ENCODE measurements around the gene FBXL13.
"Not testable (repeated sequence)": the region's sequence is repeated elsewhere in the genome, so short reads cannot be mapped to it uniquely, and the experiment has no call there.

Gene FBXL13

GRCh38 chr7:103074519-103075336 lies at the start of gene FBXL13, which contains the start of gene ARMC10:
Gene FBXL13 (minus strand): TSS chr7:103074796.
Gene ARMC10 (plus strand): TSS chr7:103075140. CDS start chr7:103075273, 133 bp downstream.
- ATAC-seq (ENCODE audit: low read depth), result peak; percentile 84
- Mint-ChIP-seq H3K27ac (peak within 1 kb of the TSS; percentile 98), H3K27me3 (no peaks in the 10 kb centered on the region), H3K9me3 (no peaks in the 10 kb centered on the region), H3K4me1 (peaks cover 19% of the 10 kb centered on the region), H3K4me3 (peak within 1 kb of the TSS; percentile 97), H3K36me3 (peaks cover 4% of the 10 kb centered on the region)
- peak; percentile 93 to 94 for DNase-seq (ENCODE audit: low spot score in 2 of 2)

GRCh38 chr7:103123529-103123928 lies 48.9 kb upstream of the FBXL13 start:
- no peaks in the 10 kb centered on the region for H3K9me3 Mint-ChIP-seq
- peaks cover 7% of the 10 kb centered on the region for H3K4me1 Mint-ChIP-seq
- H3K4me3 Mint-ChIP-seq, result no peak overlapping the region
- peaks cover 38% of the 10 kb centered on the region for H3K36me3 Mint-ChIP-seq
- H3K27ac Mint-ChIP-seq, result no peak overlapping the region
- H3K27me3 Mint-ChIP-seq, result no peaks in the 10 kb centered on the region
- no peak for ATAC-seq (ENCODE audit: low read depth)
- no peak for DNase-seq (ENCODE audit: low spot score in 2 of 2)

- Mint-ChIP-seq H3K27ac (no peak overlapping the region), H3K9me3 (no peaks in the 10 kb centered on the region), H3K27me3 (no peaks in the 10 kb centered on the region), H3K4me1 (peaks cover 3% of the 10 kb centered on the region), H3K4me3 (no peak overlapping the region), H3K36me3 (peaks cover 29% of the 10 kb centered on the region)
- DNase-seq (ENCODE audit: low spot score in 2 of 2) (no peak), ATAC-seq (ENCODE audit: low read depth) (no peak)
Measured at GRCh38 chr7:103121641-103122040, 47.0 kb upstream of the FBXL13 start.

GRCh38 chr7:103120362-103120761 lies 45.8 kb upstream of the FBXL13 start:
- no peak overlapping the region for H3K4me3 Mint-ChIP-seq
- no peaks in the 10 kb centered on the region for H3K9me3 Mint-ChIP-seq
- peaks cover 24% of the 10 kb centered on the region for H3K36me3 Mint-ChIP-seq
- no peak for DNase-seq (ENCODE audit: low spot score in 2 of 2)
- peaks cover 3% of the 10 kb centered on the region for H3K4me1 Mint-ChIP-seq
- no peaks in the 10 kb centered on the region for H3K27me3 Mint-ChIP-seq
- no peak for ATAC-seq (ENCODE audit: low read depth)
- no peak overlapping the region for H3K27ac Mint-ChIP-seq

GRCh38 chr7:103119791-103120291 lies 45.2 kb upstream of the FBXL13 start:
- ATAC-seq (ENCODE audit: low read depth), result no peak
- Mint-ChIP-seq H3K9me3 (no peaks in the 10 kb centered on the region), H3K36me3 (peaks cover 24% of the 10 kb centered on the region), H3K4me3 (no peak overlapping the region), H3K27ac (no peak overlapping the region), H3K27me3 (no peaks in the 10 kb centered on the region), H3K4me1 (peaks cover 3% of the 10 kb centered on the region)
- DNase-seq (ENCODE audit: low spot score in 2 of 2), result no peak

GRCh38 chr7:103117465-103117864 lies 42.9 kb upstream of the FBXL13 start:
- peaks cover 1% of the 10 kb centered on the region for H3K9me3 Mint-ChIP-seq
- DNase-seq (ENCODE audit: low spot score in 2 of 2) (no peak), ATAC-seq (ENCODE audit: low read depth) (no peak)
- peaks cover 3% of the 10 kb centered on the region for H3K4me1 Mint-ChIP-seq
- peaks cover 30% of the 10 kb centered on the region for H3K36me3 Mint-ChIP-seq
- no peaks in the 10 kb centered on the region for H3K27me3 Mint-ChIP-seq
- H3K27ac Mint-ChIP-seq, result no peak overlapping the region
- H3K4me3 Mint-ChIP-seq, result no peak overlapping the region

- H3K27ac Mint-ChIP-seq, result no peak overlapping the region
- no peak for DNase-seq (ENCODE audit: low spot score in 2 of 2)
Measured at GRCh38 chr7:103116991-103117390, 42.4 kb upstream of the FBXL13 start.

GRCh38 chr7:103116511-103116910 lies 41.9 kb upstream of the FBXL13 start:
- Mint-ChIP-seq H3K4me1 (no peaks in the 10 kb centered on the region), H3K27ac (no peak overlapping the region), H3K4me3 (no peak overlapping the region), H3K27me3 (no peaks in the 10 kb centered on the region), H3K36me3 (peaks cover 31% of the 10 kb centered on the region), H3K9me3 (peaks cover 1% of the 10 kb centered on the region)
- DNase-seq (ENCODE audit: low spot score in 2 of 2) (no peak), ATAC-seq (ENCODE audit: low read depth) (no peak)

More at GRCh38 chr7:103116991-103117390, 42.4 kb upstream of the FBXL13 start:
- Mint-ChIP-seq H3K27me3 (no peaks in the 10 kb centered on the region), H3K9me3 (peaks cover 1% of the 10 kb centered on the region), H3K4me3 (no peak overlapping the region), H3K4me1 (peaks cover 3% of the 10 kb centered on the region), H3K36me3 (peaks cover 30% of the 10 kb centered on the region)
- ATAC-seq (ENCODE audit: low read depth), result no peak

- H3K27me3 Mint-ChIP-seq, result no peaks in the 10 kb centered on the region
- H3K9me3 Mint-ChIP-seq, result peaks cover 1% of the 10 kb centered on the region
- ATAC-seq (ENCODE audit: low read depth) (no peak), DNase-seq (ENCODE audit: low spot score in 2 of 2) (no peak)
- H3K4me3 Mint-ChIP-seq, result no peak overlapping the region
- peaks cover 32% of the 10 kb centered on the region for H3K36me3 Mint-ChIP-seq
- no peak overlapping the region for H3K27ac Mint-ChIP-seq
- peaks cover 2% of the 10 kb centered on the region for H3K4me1 Mint-ChIP-seq
Measured at GRCh38 chr7:103115771-103116170, 41.2 kb upstream of the FBXL13 start.

GRCh38 chr7:103114576-103115008 lies 40.0 kb upstream of the FBXL13 start:
- Mint-ChIP-seq H3K36me3 (peaks cover 32% of the 10 kb centered on the region), H3K27ac (no peak overlapping the region), H3K9me3 (peaks cover 2% of the 10 kb centered on the region), H3K27me3 (no peaks in the 10 kb centered on the region), H3K4me3 (no peak overlapping the region), H3K4me1 (peaks cover 6% of the 10 kb centered on the region)
- DNase-seq (ENCODE audit: low spot score in 2 of 2), result no peak
- no peak for ATAC-seq (ENCODE audit: low read depth)

GRCh38 chr7:103113164-103113563 lies 38.6 kb upstream of the FBXL13 start:
- no peak for ATAC-seq (ENCODE audit: low read depth)
- Mint-ChIP-seq H3K27me3 (no peaks in the 10 kb centered on the region), H3K4me1 (peaks cover 11% of the 10 kb centered on the region), H3K36me3 (peaks cover 42% of the 10 kb centered on the region), H3K27ac (no peak overlapping the region), H3K4me3 (no peak overlapping the region), H3K9me3 (peaks cover 8% of the 10 kb centered on the region)
- no peak for DNase-seq (ENCODE audit: low spot score in 2 of 2)

GRCh38 chr7:103106703-103107070 lies 32.1 kb upstream of the FBXL13 start:
- not testable (repeated sequence) for ATAC-seq (ENCODE audit: low read depth); DNase-seq (ENCODE audit: low spot score in 2 of 2); H3K9me3 Mint-ChIP-seq; H3K4me3 Mint-ChIP-seq; H3K27ac Mint-ChIP-seq; H3K27me3 Mint-ChIP-seq
- H3K36me3 Mint-ChIP-seq, result peaks cover 37% of the 10 kb centered on the region
- H3K4me1 Mint-ChIP-seq, result peaks cover 15% of the 10 kb centered on the region

GRCh38 chr7:103106005-103106702 lies 31.6 kb upstream of the FBXL13 start:
- Mint-ChIP-seq H3K27me3 (no peaks in the 10 kb centered on the region), H3K36me3 (peaks cover 32% of the 10 kb centered on the region), H3K4me3 (no peak overlapping the region), H3K27ac (no peak overlapping the region), H3K9me3 (peaks cover 6% of the 10 kb centered on the region), H3K4me1 (peaks cover 15% of the 10 kb centered on the region)
- no peak for ATAC-seq (ENCODE audit: low read depth)
- no peak for DNase-seq (ENCODE audit: low spot score in 2 of 2)

- Mint-ChIP-seq H3K4me1 (no peaks in the 10 kb centered on the region), H3K27ac (peak overlapping the region; percentile 50)
- no peak for ATAC-seq (ENCODE audit: low read depth)
Measured at GRCh38 chr7:103101543-103101942, 26.9 kb upstream of the FBXL13 start.

More at GRCh38 chr7:103101543-103101942, 26.9 kb upstream of the FBXL13 start:
- no peak for DNase-seq (ENCODE audit: low spot score in 2 of 2)
- no peaks in the 10 kb centered on the region for H3K9me3 Mint-ChIP-seq
- H3K4me3 Mint-ChIP-seq, result no peak overlapping the region
- H3K27me3 Mint-ChIP-seq, result no peaks in the 10 kb centered on the region
- peaks cover 15% of the 10 kb centered on the region for H3K36me3 Mint-ChIP-seq

All from memory B cell (primary cell).